Measurements from ENCODE around the gene C19orf73.
A peak's percentile ranks its signal among the peaks of the same experiment; 100 is the strongest.
"Not testable (repeated sequence)": the region's sequence is repeated elsewhere in the genome, so short reads cannot be mapped to it uniquely, and the experiment has no call there.

The C19orf73 gene

DNA sequence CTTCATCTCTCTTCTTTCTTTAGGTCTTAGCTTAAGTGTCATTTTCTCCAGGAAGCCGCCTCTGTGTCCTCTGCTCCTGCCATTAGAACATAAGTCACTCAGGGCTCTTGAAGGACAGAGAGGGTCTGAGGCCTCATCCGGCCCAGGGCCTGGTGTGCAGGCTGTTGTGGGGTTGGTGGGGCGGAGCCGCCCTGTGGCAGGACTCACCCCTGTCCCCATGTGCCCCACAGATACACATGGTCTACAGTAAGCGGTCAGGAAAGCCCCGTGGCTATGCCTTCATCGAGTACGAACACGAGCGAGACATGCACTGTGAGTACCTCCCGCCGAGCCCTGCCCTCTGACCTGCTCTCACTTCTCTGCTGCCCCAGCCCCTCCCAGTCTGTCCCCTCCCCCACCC, 17.8 kb downstream of the C19orf73 start:
- no peak for DNase-seq (ENCODE audit: low spot score)

GRCh38 chr19:49098795-49099194, 20.1 kb downstream of the C19orf73 start:
- DNase-seq (ENCODE audit: low spot score) = no peak

GRCh38 chr19:49097453-49098288, 21.3 kb downstream of the C19orf73 start:
- peak; percentile 87 for DNase-seq (ENCODE audit: low spot score)

DNA sequence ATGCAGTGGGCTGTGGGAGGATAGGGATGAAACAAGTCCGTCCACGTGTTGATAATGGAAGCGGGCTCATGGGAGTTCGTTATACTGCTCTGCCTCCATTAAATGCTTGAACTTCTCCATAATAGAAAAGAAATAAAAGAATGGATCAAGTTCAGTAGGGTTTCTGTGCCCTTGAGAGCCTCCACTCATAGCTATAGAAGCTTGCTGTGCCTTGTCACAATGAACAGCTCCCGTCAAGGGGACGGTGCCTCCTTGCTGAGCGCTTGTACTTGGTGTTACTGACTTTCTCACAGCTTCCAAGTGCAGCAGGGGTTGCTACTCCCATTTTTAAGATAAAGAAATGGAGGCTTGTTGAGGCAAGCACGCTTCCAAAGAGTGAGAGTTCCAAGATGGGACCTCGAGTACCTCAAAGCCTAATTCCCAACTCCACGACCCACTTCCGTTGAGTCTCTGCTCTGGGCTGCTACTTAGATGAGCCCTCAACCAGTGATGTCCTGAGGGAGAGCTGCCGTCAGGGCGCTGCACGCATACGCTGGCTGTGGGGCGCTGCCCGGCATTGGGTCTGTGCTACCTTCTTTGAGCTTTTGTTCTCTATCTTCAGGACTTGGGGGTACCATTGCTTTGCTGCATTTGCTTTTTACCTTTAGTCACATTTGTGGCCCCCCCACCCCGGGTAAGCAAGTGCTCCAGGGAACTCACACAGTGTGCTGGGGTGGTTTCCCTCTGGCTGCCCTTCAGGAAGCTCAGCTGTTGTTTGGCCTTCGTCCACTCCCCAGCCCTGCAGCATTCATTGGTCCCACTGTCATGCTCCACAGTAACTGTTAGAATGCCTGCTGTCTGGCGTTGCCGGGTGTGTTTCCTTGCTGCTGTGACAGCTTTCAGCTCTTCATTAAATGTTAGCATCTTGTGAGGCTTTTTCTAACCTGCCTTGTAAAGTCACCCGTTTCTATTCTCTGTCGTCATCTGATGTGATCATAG, 24.1 kb downstream of the C19orf73 start:
- no peak for DNase-seq (ENCODE audit: low spot score)

DNA sequence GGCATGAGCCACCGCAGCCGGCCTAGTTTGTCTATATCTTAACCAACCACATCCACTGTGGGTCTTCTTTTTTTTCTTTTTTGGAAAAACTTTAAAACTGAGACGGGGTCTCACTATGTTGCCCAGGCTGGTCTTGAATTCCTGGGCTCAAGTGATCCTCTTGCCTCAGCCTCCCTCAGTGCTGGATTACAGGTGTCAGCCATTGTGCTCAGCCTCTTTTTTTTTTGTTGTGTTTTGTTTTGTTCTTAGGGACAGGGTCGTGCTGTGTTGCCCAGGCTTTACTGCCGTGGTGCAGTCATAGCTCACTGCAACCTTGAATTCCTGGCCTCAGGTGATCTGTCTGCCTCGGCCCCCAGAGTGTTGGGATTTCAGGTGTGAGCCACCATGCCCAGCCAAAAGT, 26.3 kb downstream of the C19orf73 start:
- no peak for DNase-seq (ENCODE audit: low spot score)

- no peak for DNase-seq (ENCODE audit: low spot score)
Observed at GRCh38 chr19:49091391-49092038, 27.4 kb downstream of the C19orf73 start.

DNA sequence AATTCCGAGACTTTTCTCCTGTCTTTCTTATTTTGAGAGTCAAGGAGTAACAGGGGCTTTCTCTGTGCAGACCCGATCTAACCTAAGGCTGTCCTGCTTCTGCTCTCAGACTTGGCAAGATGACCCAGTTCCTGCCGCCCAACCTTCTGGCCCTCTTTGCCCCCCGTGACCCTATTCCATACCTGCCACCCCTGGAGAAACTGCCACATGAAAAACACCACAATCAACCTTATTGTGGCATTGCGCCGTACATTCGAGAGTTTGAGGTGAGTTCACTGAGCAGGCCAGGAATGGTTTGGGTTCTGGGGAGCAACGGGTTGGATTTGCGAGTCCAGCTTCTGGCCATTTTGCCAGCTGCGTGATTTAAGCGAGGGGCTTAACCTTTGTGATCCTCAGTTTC, 32.6 kb downstream of the C19orf73 start:
- no peak for DNase-seq (ENCODE audit: low spot score)

- DNase-seq (ENCODE audit: low spot score) = no peak
Observed at GRCh38 chr19:49085868-49086232, 33.1 kb downstream of the C19orf73 start.

GRCh38 chr19:49085020-49085867, 33.7 kb downstream of the C19orf73 start, which contains the start of gene SNRNP70:
Gene SNRNP70 (plus strand): TSS chr19:49085451. CDS start chr19:49086415, 964 bp downstream.
- DNase-seq (ENCODE audit: low spot score) = peak; percentile 100

- no peak for DNase-seq (ENCODE audit: low spot score)
Observed at GRCh38 chr19:49084206-49085019, 34.5 kb downstream of the C19orf73 start.

DNA sequence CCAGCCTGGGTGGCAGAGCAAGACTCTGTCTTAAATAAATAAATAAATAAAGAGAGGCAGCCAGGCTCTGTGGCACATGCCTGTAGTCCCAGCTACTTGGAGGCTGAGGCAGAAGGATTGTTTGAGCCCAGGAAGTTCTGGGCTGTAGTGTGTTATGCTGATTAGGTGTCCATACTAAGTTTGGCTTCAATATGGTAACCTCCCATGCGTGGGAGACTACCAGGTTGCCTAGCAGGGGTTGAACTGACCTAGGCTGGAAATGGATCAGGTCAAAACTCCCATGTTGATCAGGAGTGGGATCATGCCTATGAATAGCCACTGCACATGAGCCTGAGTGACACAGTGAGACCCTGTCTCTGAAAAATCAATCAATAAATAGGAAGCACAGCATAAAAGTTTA, 37.7 kb downstream of the C19orf73 start:
- no peak for DNase-seq (ENCODE audit: low spot score)

DNA sequence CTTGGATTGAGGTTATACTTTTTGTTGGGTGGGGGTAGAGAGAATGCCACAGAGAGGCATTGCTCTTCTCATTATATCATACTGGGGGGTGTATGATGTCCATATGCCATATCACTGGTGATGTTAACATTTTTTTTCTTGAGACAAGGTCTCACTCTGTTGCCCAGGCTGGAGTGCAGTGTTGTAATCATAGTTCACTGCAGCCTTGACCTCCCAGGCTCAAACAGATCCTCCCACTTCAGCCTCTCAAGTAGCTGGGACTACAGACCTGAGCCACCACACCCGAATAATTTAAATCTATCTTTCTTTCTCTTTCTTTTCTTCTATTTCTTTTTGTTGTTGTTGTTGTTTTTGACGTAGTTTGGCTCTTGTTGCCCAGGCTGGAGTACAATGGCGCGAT, 38.6 kb downstream of the C19orf73 start:
- DNase-seq (ENCODE audit: low spot score) = no peak

DNA sequence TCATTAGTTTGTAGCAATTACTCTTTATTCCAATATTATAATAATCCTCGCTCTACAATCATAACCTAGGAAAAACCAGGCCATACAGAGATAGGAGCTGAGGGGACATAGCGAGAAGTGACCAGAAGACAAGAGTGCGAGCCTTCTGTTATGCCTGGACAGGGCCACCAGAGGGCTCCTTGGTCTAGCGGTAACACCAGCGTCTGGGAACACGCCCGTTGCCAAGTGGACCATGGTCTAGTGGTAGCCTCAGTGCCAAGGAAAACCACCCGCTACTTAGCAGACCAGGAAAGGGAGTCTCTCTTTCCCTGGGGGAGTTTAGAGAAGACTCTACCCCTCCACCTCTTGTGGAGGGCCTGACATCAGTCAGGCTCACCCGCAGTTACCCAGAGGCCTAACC, 44.1 kb downstream of the C19orf73 start:
- not testable (repeated sequence) for DNase-seq (ENCODE audit: low spot score)

- DNase-seq (ENCODE audit: low spot score) = no peak
Observed at GRCh38 chr19:49073514-49074378, 45.2 kb downstream of the C19orf73 start.

DNA sequence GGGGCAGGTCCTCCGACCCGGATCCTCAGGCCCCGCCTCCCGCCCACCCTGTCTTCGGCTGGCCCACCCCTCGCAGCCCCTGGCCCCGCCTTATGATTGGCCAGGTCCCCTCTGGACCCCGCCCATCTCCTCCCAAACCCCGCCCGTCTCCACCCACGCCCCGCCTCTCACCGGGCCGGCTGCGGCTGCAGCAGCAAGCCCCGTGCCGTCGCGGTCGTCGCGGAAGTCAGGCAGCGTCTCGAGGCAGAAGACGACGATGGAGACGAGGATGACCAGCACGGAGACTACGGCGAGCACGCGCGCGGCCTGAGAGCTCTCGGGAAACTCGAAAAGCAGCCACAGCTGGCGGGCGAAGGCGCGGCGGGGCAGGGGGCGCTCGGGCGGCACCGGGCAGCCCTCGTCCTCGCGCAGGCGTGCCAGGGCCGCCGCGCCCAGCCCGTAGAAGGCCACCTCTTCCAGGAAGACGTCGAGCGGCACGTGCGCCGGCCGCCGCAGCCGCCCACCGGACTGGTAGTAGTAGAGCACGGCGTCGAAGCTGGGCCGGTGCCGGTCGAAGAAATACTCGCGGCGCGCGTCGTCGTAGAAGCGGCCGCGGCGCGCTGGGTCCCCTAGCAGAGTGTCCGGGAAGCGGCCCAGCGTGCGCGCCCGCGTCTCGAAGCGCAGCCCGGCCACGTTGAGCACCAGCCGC, 46.9 kb downstream of the C19orf73 start:
- DNase-seq (ENCODE audit: low spot score) = no peak

- DNase-seq (ENCODE audit: low spot score) = no peak
Observed at GRCh38 chr19:49070416-49070815, 48.5 kb downstream of the C19orf73 start.

DNA sequence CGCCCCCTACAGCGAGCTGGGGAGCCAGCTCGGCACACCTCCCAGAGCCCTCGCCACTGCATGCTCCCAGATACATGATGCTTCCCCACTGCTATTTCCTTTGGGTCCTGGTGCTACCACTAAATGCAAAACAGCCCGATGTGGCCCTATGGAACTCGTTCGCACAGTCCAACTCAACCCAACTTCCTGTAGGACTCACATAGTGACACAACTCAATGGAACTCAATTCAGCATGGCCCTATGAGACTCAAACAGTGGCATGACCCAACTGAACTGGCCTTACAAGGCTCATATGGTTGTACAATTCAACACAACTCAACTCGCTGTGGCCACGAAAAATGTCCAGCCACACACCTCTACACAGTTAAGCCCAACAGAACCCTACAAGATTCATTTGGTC, 49.9 kb downstream of the C19orf73 start:
- DNase-seq (ENCODE audit: low spot score) = no peak

All from AG08396 (cell line).